K562 (cell line): ENCODE results near the gene MAST4. TPM values are rescaled to one million over a fixed set of nuclear protein-coding genes. Genes with fewer than 3 reads are reported as not detected.

Experiments used
- AFF1 ChIP-seq, 2 experiments: fragments of 450-650 bp; IDR thresholded peaks; 2 replicates each; pipeline ENCODE4 v1.6.1; 2018; ENCODE audit warnings: mild to moderate bottlenecking in 2 of 2, low read depth in 1 of 2; ENCODE audit not compliant: partially characterized antibody in 2 of 2
- DMBX1 ChIP-seq: fragments of 250-450 bp; sonication (Bioruptor Pico); IDR thresholded peaks from 2 replicates; pipeline ENCODE4 v1.8.0; 2022; ENCODE audit warnings: inconsistent platforms, mild to moderate bottlenecking, moderate library complexity, borderline replicate concordance
- ETV5 ChIP-seq: sonication (generic); formaldehyde crosslinking; IDR thresholded peaks from 2 replicates; pipeline ENCODE4 v1.4.0; 2020; ENCODE audit warnings: low read depth, mild to moderate bottlenecking, missing genetic modification reagents
- IRF2 ChIP-seq: sonication (generic); formaldehyde crosslinking; IDR thresholded peaks from 2 replicates; pipeline ENCODE4 v1.8.1; 2022; ENCODE audit warnings: mild to moderate bottlenecking, missing genetic modification reagents
- LEF1 ChIP-seq: fragments of 450-650 bp; IDR thresholded peaks from 2 replicates; pipeline ENCODE4 v1.6.1; 2016; ENCODE audit warnings: mild to moderate bottlenecking
- MCM5 ChIP-seq: fragments of 450-650 bp; IDR thresholded peaks from 2 replicates; pipeline ENCODE4 v1.6.1; 2016; ENCODE audit warnings: low read depth
- MNT ChIP-seq, 2 experiments: fragments of 450-650 bp; conservative IDR thresholded peaks; 2 replicates each; pipeline ENCODE4 v1.6.1; 2017; ENCODE audit warnings: mild to moderate bottlenecking in 2 of 2, moderate library complexity in 2 of 2
- MTA1 ChIP-seq: fragments of 450-650 bp; IDR thresholded peaks from 2 replicates; pipeline ENCODE4 v1.6.1; 2017; ENCODE audit warnings: borderline replicate concordance
- POLR2AphosphoS2 ChIP-seq: IDR thresholded peaks from 2 replicates; pipeline ENCODE4 v1.6.1; 2012; ENCODE audit warnings: low read length, improper control_type of control experiment
- RFX7 ChIP-seq: fragments of 250-450 bp; sonication (Bioruptor Pico); IDR thresholded peaks from 2 replicates; pipeline ENCODE4 v1.5.1; 2021; ENCODE audit warnings: mild to moderate bottlenecking
- SIRT6 ChIP-seq: IDR thresholded peaks from one replicate; pipeline ENCODE4 v1.6.1; 2012; ENCODE audit warnings: low read depth, mild to moderate bottlenecking, control low read depth, inconsistent platforms, low read length, moderate library complexity
- SMAD1 ChIP-seq: fragments of 150-350 bp; IDR thresholded peaks from 2 replicates; pipeline ENCODE4 v1.6.1; 2014; ENCODE audit warnings: low read length, low read depth; ENCODE audit not compliant: partially characterized antibody
- TAF7 ChIP-seq: fragments of 450-650 bp; IDR thresholded peaks from 2 replicates; pipeline ENCODE4 v1.6.1; 2016; ENCODE audit warnings: missing genetic modification characterization, missing compliant biosample characterization
- TAF9B ChIP-seq: fragments of 450-650 bp; IDR thresholded peaks from 2 replicates; pipeline ENCODE4 v1.6.1; 2018; ENCODE audit warnings: mild to moderate bottlenecking; ENCODE audit not compliant: partially characterized antibody
- TEAD1 ChIP-seq, 2 experiments: fragments of 450-650 bp in 1 of 2; sonication (generic) in 1 of 2; formaldehyde crosslinking; IDR thresholded peaks; 2 replicates each; pipeline versions ENCODE4 v1.4.0 to v1.8.0; 2020 to 2022; ENCODE audit warnings: mild to moderate bottlenecking in 2 of 2, missing genetic modification reagents in 1 of 2
- TRIM25 ChIP-seq: fragments of 450-650 bp; IDR thresholded peaks from 2 replicates; pipeline ENCODE4 v1.7.0; 2016; ENCODE audit warnings: borderline replicate concordance
- ZBTB12 ChIP-seq: fragments of 250-450 bp; sonication (Bioruptor Pico); IDR thresholded peaks from 2 replicates; pipeline ENCODE4 v1.4.0; 2020
- ZNF24 ChIP-seq: fragments of 450-650 bp; IDR thresholded peaks from 2 replicates; pipeline ENCODE4 v1.6.1; 2016
- ZNF75A ChIP-seq: fragments of 450-650 bp; formaldehyde crosslinking; IDR thresholded peaks from 2 replicates; pipeline ENCODE4 v1.4.0; 2020; ENCODE audit warnings: mild to moderate bottlenecking
- polyA plus RNA-seq, 8 experiments: library from polyadenylated mRNA; depleted of rRNA in 4 of 8; stranded (reverse) in 5 of 8; unstranded in 3 of 8; fragments of >200 nt; fragmentation: Nextera tagmentation in 2 of 8; fragmentation: Illumina TruSeq in 1 of 8; extraction: Ambion mirVana in 2 of 8; extraction: Trizol in 1 of 8; gene quantifications; 2 replicates each; pipeline versions ENCODE4 v1.2.1 to v1.2.3, GENCODE V29; 2011 to 2014; ENCODE audit warnings: inconsistent platforms in 1 of 8, missing spikeins in 1 of 8
- total RNA-seq, 7 experiments: library from RNA; depleted of rRNA in 6 of 7; stranded (reverse); fragments of >200 nt in 6 of 7; fragmentation: Illumina TruSeq in 2 of 7; extraction: Trizol in 2 of 7; gene quantifications; 2 replicates each; pipeline versions ENCODE4 v1.2.1 to v1.2.3, GENCODE V29; 2011 to 2021; ENCODE audit warnings: low replicate concordance in 1 of 7

MAST4 gene
- total and polyA plus RNA-seq, 9 of the 15 experiments (the other 6 are each of a cell fraction or from before 2014, with no cell fraction given), result 0.88 to 10.1 (median 5.2) TPM

GRCh38 chr5:67003935-67004729 lies 407.9 kb downstream of the MAST4 start (continued):
- TF ChIP-seq SMAD1, result peak; percentile 57
- TF ChIP-seq ZNF24, result 0 out of 2 replicates have a peak, but pooled peaks have one; percentile 44
- TF ChIP-seq RFX7 (CRISPR knock-in tag), result no peak
- 0 out of 2 replicates have a peak, but pooled peaks have one; percentile 47 for TF ChIP-seq POLR2AphosphoS2
- no peak for TF ChIP-seq SIRT6
- TF ChIP-seq IRF2, result no peak
- TF ChIP-seq ZNF75A (CRISPR knock-in tag), result no peak
- no peak for TF ChIP-seq TAF7 (tag)
- peak; percentile 94 for TF ChIP-seq ETV5 (CRISPR knock-in tag)
- no peak for TF ChIP-seq ZBTB12
- no peak for TF ChIP-seq MCM5
- TF ChIP-seq LEF1, result peak; percentile 78
- peak; percentile 71 for TF ChIP-seq TAF9B
- TF ChIP-seq AFF1 (IDR thresholded peaks at IDR 0.05; ENCODE audit: low read depth in 1 of 2, partially characterized antibody in 2 of 2), result peak in 1 of 2 experiments; percentile 60
- no peak for TF ChIP-seq MTA1
- TF ChIP-seq MNT (conservative IDR thresholded peaks at IDR 0.05), result peak; percentile 18 to 50
- no peak for TF ChIP-seq TRIM25
- no peak for TF ChIP-seq DMBX1 (CRISPR knock-in tag)
- TF ChIP-seq TEAD1 (CRISPR knock-in tag; IDR thresholded peaks at IDR 0.05), result no peak
